Activated CD4-positive, alpha-beta T cell treated with anti-CD3 and anti-CD28 coated beads for 1 hour (primary cell): ENCODE measurements around the gene PIPOX.

Source experiments
- DNase-seq: peaks from one replicate; pipeline ENCODE4 v3.0.0-alpha.2; 2020

Gene PIPOX

GRCh38 chr17:29103341-29103740, 60.4 kb downstream of the PIPOX start:
- DNase-seq = no peak
